CD4-positive, alpha-beta memory T cell (primary cell): Measurements from ENCODE around the gene NBPF1. TPM values are rescaled to one million over a fixed set of nuclear protein-coding genes. Genes with fewer than 3 reads are reported as not detected.
"Not testable (repeated sequence)": the region's sequence is repeated elsewhere in the genome, so short reads cannot be mapped to it uniquely, and the experiment has no call there.

ENCODE experiments used
- CTCF ChIA-PET: fragments of 350-600 bp; sonication (Branson Sonifier 250); formaldehyde crosslinking; loops from one replicate; lab custom pipeline; 2021; ENCODE audit warnings: inconsistent platforms; ENCODE audit not compliant: partially characterized antibody; lab: Charles Lee
- POLR2A ChIA-PET: fragments of 350-600 bp; sonication (Branson Sonifier 250); formaldehyde crosslinking; loops from one replicate; lab custom pipeline; 2021; ENCODE audit not compliant: partially characterized antibody; lab: Charles Lee
- DNase-seq, 5 donors: peaks; one replicate each; pipeline versions ENCODE4 v3.0.0 to v3.0.0-alpha.2; 2020 to 2022; ENCODE audit warnings: mixed read lengths in 1 of 5
- H3K27ac ChIP-seq: one replicate; pipeline ENCODE4 v1.7.0; 2013; ENCODE audit warnings: low read depth, low read length
- H3K27me3 ChIP-seq: 2 replicates; pipeline ENCODE4 v1.7.0; 2013; ENCODE audit warnings: mild to moderate bottlenecking, low read length, moderate library complexity; ENCODE audit not compliant: insufficient read depth
- H3K36me3 ChIP-seq: 2 replicates; pipeline ENCODE4 v1.7.0; 2013; ENCODE audit warnings: mild to moderate bottlenecking, low read length, moderate library complexity; ENCODE audit not compliant: insufficient read depth
- H3K4me1 ChIP-seq: 2 replicates; pipeline ENCODE4 v1.7.0; 2013; ENCODE audit warnings: mild to moderate bottlenecking, low read length, moderate library complexity; ENCODE audit not compliant: insufficient read depth
- H3K4me3 ChIP-seq, 2 donors: one replicate each; pipeline ENCODE4 v1.7.0; 2013; ENCODE audit warnings: low read length in 2 of 2, mild to moderate bottlenecking in 1 of 2
- H3K9me3 ChIP-seq, 2 donors: one replicate each; pipeline ENCODE4 v1.7.0; 2013; ENCODE audit warnings: low read length in 2 of 2, control low read depth in 1 of 2; ENCODE audit not compliant: control insufficient read depth in 1 of 2
- H3K27ac Mint-ChIP-seq, 7 donors: one replicate each; pipeline ENCODE4 v1.8.0; 2020 to 2021; ENCODE audit warnings: mixed read lengths in 7 of 7, mild to moderate bottlenecking in 6 of 7, inconsistent platforms in 3 of 7, moderate library complexity in 3 of 7
- H3K27me3 Mint-ChIP-seq, 2 donors: one replicate each; pipeline ENCODE4 v1.8.0; 2020 to 2021; ENCODE audit warnings: mixed read lengths in 2 of 2
- H3K36me3 Mint-ChIP-seq, 2 donors: one replicate each; pipeline ENCODE4 v1.8.0; 2020 to 2021; ENCODE audit warnings: mixed read lengths in 2 of 2, inconsistent platforms in 1 of 2, mild to moderate bottlenecking in 1 of 2
- H3K4me1 Mint-ChIP-seq, 4 donors: one replicate each; pipeline ENCODE4 v1.8.0; 2020 to 2021; ENCODE audit warnings: mixed read lengths in 4 of 4, mild to moderate bottlenecking in 1 of 4
- H3K4me3 Mint-ChIP-seq, 8 donors: one replicate each; pipeline ENCODE4 v1.8.0; 2020 to 2021; ENCODE audit warnings: mixed read lengths in 8 of 8, mild to moderate bottlenecking in 7 of 8, moderate library complexity in 6 of 8, inconsistent platforms in 3 of 8
- H3K9me3 Mint-ChIP-seq, 8 donors: one replicate each; pipeline ENCODE4 v1.8.0; 2020 to 2021; ENCODE audit warnings: mixed read lengths in 8 of 8, mild to moderate bottlenecking in 5 of 8, inconsistent platforms in 3 of 8, moderate library complexity in 1 of 8
- intact Hi-C: fragments of 100-400 bp; cut with micrococcal nuclease; formaldehyde crosslinking; loops from one replicate; pipeline ENCODE4 v1.15.1; 2023
- polyA plus RNA-seq, 2 donors: library from polyadenylated mRNA; unstranded; fragments of 300-500 nt; fragmentation: Illumina TruSeq; gene quantifications; one replicate each; pipeline ENCODE4 v1.2.3, GENCODE V29; 2021
- total RNA-seq, 2 experiments: library from RNA; stranded (reverse); gene quantifications; one replicate each; pipeline ENCODE4 v1.2.3, GENCODE V29; 2021

Gene NBPF1
- total and polyA plus RNA-seq, 4 experiments from 2014 or later, result 4.1 to 17.0 (median 13.5) TPM

GRCh38 chr1:16631248-16632043 is 18.1 kb upstream of the NBPF1 start:
- no peak overlapping the region for H3K27ac ChIP-seq
- ChIA-PET POLR2A (no interaction called here), CTCF (interaction anchor here (1.0 kb wide), 1 partner anchor 8 kb away, joined by 3 read pairs; no protein-coding TSS in a partner anchor)
- H3K4me1 Mint-ChIP-seq, result peaks cover 2 to 10% (median 6%) of the 10 kb centered on the region in 4 donors
- no peak for DNase-seq
- H3K4me1 ChIP-seq, result no peaks in the 10 kb centered on the region
- no peak overlapping the region for H3K4me3 ChIP-seq
- peaks cover 0 to 2% (median 0%) of the 10 kb centered on the region in 8 donors for H3K9me3 Mint-ChIP-seq
- no peaks in the 10 kb centered on the region for H3K27me3 ChIP-seq
- peak overlapping the region in 2 of 7 donors; percentile 41 to 42 for H3K27ac Mint-ChIP-seq
- intact Hi-C loops, result no loop called here
- no peaks in the 10 kb centered on the region for H3K9me3 ChIP-seq
- no peaks in the 10 kb centered on the region for H3K27me3 Mint-ChIP-seq
- H3K36me3 Mint-ChIP-seq, result peaks cover 59 to 68% of the 10 kb centered on the region in 2 donors
- H3K4me3 Mint-ChIP-seq, result no peak overlapping the region
- H3K36me3 ChIP-seq, result peaks cover 53% of the 10 kb centered on the region

- CTCF ChIA-PET, result interaction anchor here (1.0 kb wide), 1 partner anchor 8 kb away, joined by 3 read pairs; no protein-coding TSS in a partner anchor
- Histone ChIP-seq H3K27me3 (no peaks in the 10 kb centered on the region), H3K4me3 (no peak overlapping the region), H3K27ac (no peak overlapping the region), H3K9me3 (no peaks in the 10 kb centered on the region), H3K4me1 (no peaks in the 10 kb centered on the region), H3K36me3 (peaks cover 60% of the 10 kb centered on the region)
- Mint-ChIP-seq H3K9me3 (peaks cover 0 to 2% (median 0%) of the 10 kb centered on the region in 8 donors), H3K36me3 (peaks cover 66 to 75% of the 10 kb centered on the region in 2 donors), H3K4me1 (peaks cover 2 to 10% (median 7%) of the 10 kb centered on the region in 4 donors), H3K27ac (peak overlapping the region in 2 of 7 donors; percentile 0 to 41), H3K27me3 (no peaks in the 10 kb centered on the region), H3K4me3 (no peak overlapping the region)
- intact Hi-C loops, result no loop called here
- no peak for DNase-seq
- POLR2A ChIA-PET, result no interaction called here
These were observed 17.4 kb upstream of the NBPF1 start for GRCh38 chr1:16630661-16631247.

- peaks cover 2 to 10% (median 7%) of the 10 kb centered on the region in 4 donors for H3K4me1 Mint-ChIP-seq
- H3K4me3 Mint-ChIP-seq, H3K27me3 ChIP-seq, H3K9me3 ChIP-seq, intact Hi-C loops, DNase-seq, CTCF ChIA-PET, POLR2A ChIA-PET, H3K27me3 Mint-ChIP-seq, H3K27ac ChIP-seq, H3K4me3 ChIP-seq, H3K4me1 ChIP-seq, H3K9me3 Mint-ChIP-seq: not testable (repeated sequence)
- H3K36me3 Mint-ChIP-seq, result peaks cover 72 to 81% of the 10 kb centered on the region in 2 donors
- peak overlapping the region in 2 of 7 donors; percentile 18 to 29 for H3K27ac Mint-ChIP-seq
- peaks cover 65% of the 10 kb centered on the region for H3K36me3 ChIP-seq
These were observed 16.7 kb upstream of the NBPF1 start for GRCh38 chr1:16629916-16630530.

- intact Hi-C loops, result no loop called here
- H3K4me3 Mint-ChIP-seq, result no peak overlapping the region
- no peak overlapping the region for H3K27ac ChIP-seq
- H3K4me1 Mint-ChIP-seq, result peaks cover 0 to 6% (median 2%) of the 10 kb centered on the region in 4 donors
- H3K27me3 Mint-ChIP-seq, result no peaks in the 10 kb centered on the region
- ChIA-PET CTCF (no interaction called here), POLR2A (no interaction called here)
- H3K27me3 ChIP-seq, result no peaks in the 10 kb centered on the region
- peaks cover 66 to 70% of the 10 kb centered on the region in 2 donors for H3K36me3 Mint-ChIP-seq
- DNase-seq, result no peak
- no peaks in the 10 kb centered on the region for H3K9me3 ChIP-seq
- H3K36me3 ChIP-seq, result peaks cover 65% of the 10 kb centered on the region
- H3K4me1 ChIP-seq, result no peaks in the 10 kb centered on the region
- H3K9me3 Mint-ChIP-seq, result peaks cover 0 to 2% (median 0%) of the 10 kb centered on the region in 8 donors
- H3K4me3 ChIP-seq, result no peak overlapping the region
- H3K27ac Mint-ChIP-seq, result peak overlapping the region in 3 of 7 donors; percentile 23 to 43 (median 36)
These were observed 15.2 kb upstream of the NBPF1 start for GRCh38 chr1:16628361-16629111.

GRCh38 chr1:16626409-16626983 is 13.1 kb upstream of the NBPF1 start:
- H3K9me3 ChIP-seq, H3K27ac ChIP-seq, H3K9me3 Mint-ChIP-seq, DNase-seq, intact Hi-C loops, CTCF ChIA-PET, H3K4me3 ChIP-seq, H3K4me1 ChIP-seq, H3K27me3 Mint-ChIP-seq, H3K27me3 ChIP-seq, POLR2A ChIA-PET, H3K4me3 Mint-ChIP-seq, H3K4me1 Mint-ChIP-seq: not testable (repeated sequence)
- H3K27ac Mint-ChIP-seq, result peak overlapping the region in 1 of 7 donors; percentile 26
- H3K36me3 Mint-ChIP-seq, result peaks cover 49 to 51% of the 10 kb centered on the region in 2 donors
- peaks cover 58% of the 10 kb centered on the region for H3K36me3 ChIP-seq

GRCh38 chr1:16625497-16626408 is 12.4 kb upstream of the NBPF1 start:
- H3K4me1 ChIP-seq, result no peaks in the 10 kb centered on the region
- no peaks in the 10 kb centered on the region for H3K9me3 ChIP-seq
- H3K27ac ChIP-seq, result no peak overlapping the region
- peaks cover 50% of the 10 kb centered on the region for H3K36me3 ChIP-seq
- H3K27me3 Mint-ChIP-seq, result no peaks in the 10 kb centered on the region
- H3K36me3 Mint-ChIP-seq, result peaks cover 46 to 47% of the 10 kb centered on the region in 2 donors
- no peaks in the 10 kb centered on the region for H3K27me3 ChIP-seq
- peak overlapping the region in 1 of 7 donors; percentile 26 for H3K27ac Mint-ChIP-seq
- H3K4me1 Mint-ChIP-seq, result peaks cover 0 to 6% (median 2%) of the 10 kb centered on the region in 4 donors
- no peak for DNase-seq
- no peak overlapping the region for H3K4me3 ChIP-seq
- H3K9me3 Mint-ChIP-seq, result peaks cover 0 to 2% (median 0%) of the 10 kb centered on the region in 8 donors
- H3K4me3 Mint-ChIP-seq, result peak overlapping the region in 1 of 8 donors; percentile 22
- ChIA-PET CTCF (interaction anchor here (1.4 to 2.1 kb wide), 3 partner anchors 10 to 76 kb away, joined by 3 to 7 read pairs (median 5); no protein-coding TSS in a partner anchor), POLR2A (no interaction called here)
- intact Hi-C loops, result no loop called here
